ENCODE results near the gene AP3B2. TPM values are rescaled to one million over a fixed set of nuclear protein-coding genes. Genes with fewer than 3 reads are reported as not detected.

Gene AP3B2
- total and polyA plus RNA-seq, 2 donors (not counting 1 experiment from before 2014, with no cell fraction given), result 0.09 to 0.17 TPM

DNA sequence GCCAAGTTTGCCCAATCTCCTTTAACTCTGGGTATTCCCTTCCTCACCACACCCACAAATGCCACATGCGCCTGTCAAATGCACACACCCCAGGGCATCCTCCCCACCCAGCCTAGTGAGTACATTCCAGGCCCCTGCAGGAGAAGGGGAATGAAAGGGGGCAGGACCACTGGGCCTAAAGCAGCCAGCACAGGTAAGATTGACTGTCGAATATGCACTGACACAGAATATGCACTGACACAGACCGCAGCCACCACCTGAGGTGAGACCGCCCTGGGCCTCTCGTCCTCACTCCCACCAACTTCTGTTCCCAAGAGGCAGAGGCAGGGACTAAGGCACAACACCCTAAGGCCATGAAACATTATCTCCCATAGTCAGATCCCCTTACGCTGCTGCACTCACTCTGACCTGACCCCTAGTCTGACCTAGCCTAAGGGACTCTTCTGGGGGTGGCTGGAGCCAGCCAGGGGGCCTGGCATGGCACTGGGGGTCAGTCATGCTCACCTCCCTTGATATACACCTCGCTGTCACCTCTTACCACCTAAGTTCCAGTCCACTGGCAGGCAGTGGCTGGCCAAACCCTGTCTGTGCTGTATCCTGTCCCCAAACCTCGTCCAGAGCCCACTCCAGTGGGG is 10.8 kb downstream of the AP3B2 start:
- Histone ChIP-seq H3K4me2 (ENCODE audit: extremely low read depth, insufficient read depth, low read length) (no peak overlapping the region), H3K4me1 (ENCODE audit: control insufficient read depth, extremely low read depth, insufficient read depth, low read length) (no peaks in the 10 kb centered on the region), H3K27ac (ENCODE audit: insufficient read depth, low read length) (no peak overlapping the region), H3K36me3 (ENCODE audit: control insufficient read depth, insufficient read depth, low read length) (no peaks in the 10 kb centered on the region), H4K20me1 (ENCODE audit: control insufficient read depth, extremely low read depth, insufficient read depth, low read length) (no peaks in the 10 kb centered on the region), H3K9me3 (ENCODE audit: control insufficient read depth, insufficient read depth, low read depth, low read length) (no peaks in the 10 kb centered on the region), H3K9ac (ENCODE audit: insufficient read depth, low read length) (no peak overlapping the region), H2AFZ (ENCODE audit: low read length) (no peak overlapping the region), H3K79me2 (ENCODE audit: control insufficient read depth, insufficient read depth, low read length) (no peaks in the 10 kb centered on the region), H3K4me3 (replicated peaks in 1 of 4; ENCODE audit: control extremely low read depth in 1 of 4, insufficient read depth in 1 of 4, low read depth in 3 of 4, low read length in 4 of 4) (no peak overlapping the region), H3K27me3 (ENCODE audit: control insufficient read depth, insufficient read depth, low read length) (no peaks in the 10 kb centered on the region)
- no peak for TF ChIP-seq EZH2 (IDR thresholded peaks at IDR 0.05; ENCODE audit: low read length, missing control alignments)
- TF ChIP-seq, protein P1, sequence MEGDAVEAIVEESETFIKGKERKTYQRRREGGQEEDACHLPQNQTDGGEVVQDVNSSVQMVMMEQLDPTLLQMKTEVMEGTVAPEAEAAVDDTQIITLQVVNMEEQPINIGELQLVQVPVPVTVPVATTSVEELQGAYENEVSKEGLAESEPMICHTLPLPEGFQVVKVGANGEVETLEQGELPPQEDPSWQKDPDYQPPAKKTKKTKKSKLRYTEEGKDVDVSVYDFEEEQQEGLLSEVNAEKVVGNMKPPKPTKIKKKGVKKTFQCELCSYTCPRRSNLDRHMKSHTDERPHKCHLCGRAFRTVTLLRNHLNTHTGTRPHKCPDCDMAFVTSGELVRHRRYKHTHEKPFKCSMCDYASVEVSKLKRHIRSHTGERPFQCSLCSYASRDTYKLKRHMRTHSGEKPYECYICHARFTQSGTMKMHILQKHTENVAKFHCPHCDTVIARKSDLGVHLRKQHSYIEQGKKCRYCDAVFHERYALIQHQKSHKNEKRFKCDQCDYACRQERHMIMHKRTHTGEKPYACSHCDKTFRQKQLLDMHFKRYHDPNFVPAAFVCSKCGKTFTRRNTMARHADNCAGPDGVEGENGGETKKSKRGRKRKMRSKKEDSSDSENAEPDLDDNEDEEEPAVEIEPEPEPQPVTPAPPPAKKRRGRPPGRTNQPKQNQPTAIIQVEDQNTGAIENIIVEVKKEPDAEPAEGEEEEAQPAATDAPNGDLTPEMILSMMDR (conservative IDR thresholded peaks at IDR 0.05 in 1 of 2, IDR thresholded peaks at IDR 0.05 in 1 of 2; ENCODE audit: low read depth in 1 of 2, low read length in 2 of 2), result no peak
- DNase-seq (ENCODE audit: low read depth in 2 of 2), result no peak

DNA sequence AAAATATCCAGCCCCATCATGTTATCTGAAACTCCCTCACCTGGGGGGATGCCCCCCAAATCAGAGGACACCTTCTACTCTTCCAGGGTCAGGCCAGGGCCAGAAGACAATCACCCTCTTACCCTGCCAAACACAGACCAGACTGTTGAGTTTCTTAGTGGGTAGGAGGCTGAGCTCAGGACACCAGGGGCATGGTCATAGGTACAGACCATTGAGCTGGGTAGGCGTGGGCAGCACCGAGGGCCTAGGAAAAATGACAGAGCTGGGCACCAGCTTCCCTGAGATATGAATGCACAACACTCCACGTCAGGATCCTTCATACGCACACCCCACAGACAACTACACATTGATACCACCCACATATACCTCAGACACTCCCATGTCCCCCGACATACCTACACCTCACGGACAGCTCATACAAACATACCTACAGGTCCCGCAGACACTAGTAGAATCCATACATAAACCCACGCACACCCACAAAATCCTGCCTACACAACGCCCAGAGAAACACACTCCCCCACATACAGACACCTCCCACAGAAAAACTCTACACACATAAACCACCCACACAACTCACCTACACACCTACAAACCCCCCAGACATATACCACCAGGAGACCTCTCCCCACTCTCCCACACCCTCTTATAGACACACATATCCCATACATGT is 11.8 kb downstream of the AP3B2 start:
- no peak overlapping the region for H3K4me2 ChIP-seq (ENCODE audit: extremely low read depth, insufficient read depth, low read length)
- no peak overlapping the region for H2AFZ ChIP-seq (ENCODE audit: low read length)
- no peak for DNase-seq (ENCODE audit: low read depth in 2 of 2)
- no peaks in the 10 kb centered on the region for H3K79me2 ChIP-seq (ENCODE audit: control insufficient read depth, insufficient read depth, low read length)
- no peak overlapping the region for H3K9ac ChIP-seq (ENCODE audit: insufficient read depth, low read length)
- TF ChIP-seq, protein P1 (conservative IDR thresholded peaks at IDR 0.05 in 1 of 2, IDR thresholded peaks at IDR 0.05 in 1 of 2; ENCODE audit: low read depth in 1 of 2, low read length in 2 of 2), result no peak
- no peak for TF ChIP-seq EZH2 (IDR thresholded peaks at IDR 0.05; ENCODE audit: low read length, missing control alignments)
- no peaks in the 10 kb centered on the region for H3K36me3 ChIP-seq (ENCODE audit: control insufficient read depth, insufficient read depth, low read length)
- H3K4me3 ChIP-seq (replicated peaks in 1 of 4; ENCODE audit: control extremely low read depth in 1 of 4, insufficient read depth in 1 of 4, low read depth in 3 of 4, low read length in 4 of 4), result no peak overlapping the region
- no peaks in the 10 kb centered on the region for H3K27me3 ChIP-seq (ENCODE audit: control insufficient read depth, insufficient read depth, low read length)
- no peaks in the 10 kb centered on the region for H3K9me3 ChIP-seq (ENCODE audit: control insufficient read depth, insufficient read depth, low read depth, low read length)
- H3K27ac ChIP-seq (ENCODE audit: insufficient read depth, low read length), result no peak overlapping the region
- H3K4me1 ChIP-seq (ENCODE audit: control insufficient read depth, extremely low read depth, insufficient read depth, low read length), result no peaks in the 10 kb centered on the region
- H4K20me1 ChIP-seq (ENCODE audit: control insufficient read depth, extremely low read depth, insufficient read depth, low read length), result no peaks in the 10 kb centered on the region

DNA sequence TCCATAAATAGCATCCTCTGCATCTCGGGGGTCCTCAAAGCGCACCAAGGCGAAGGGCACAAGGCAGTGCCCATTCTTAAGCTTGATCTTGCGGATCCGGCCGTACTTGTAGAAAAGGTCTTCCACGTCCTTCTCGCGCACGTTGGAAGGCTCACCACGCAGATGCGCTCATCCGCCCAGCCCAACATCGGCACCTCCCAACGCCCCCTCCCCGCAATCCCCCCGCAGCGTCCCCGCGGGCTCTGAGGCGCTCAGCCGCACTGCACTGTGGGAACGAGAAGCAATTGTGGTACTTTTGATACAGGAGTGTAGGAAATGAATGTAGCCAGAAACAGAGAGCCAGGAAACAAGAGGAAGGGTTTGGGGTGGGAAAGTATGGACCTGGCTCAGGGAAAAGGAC is 17.5 kb downstream of the AP3B2 start:
- no peaks in the 10 kb centered on the region for H3K36me3 ChIP-seq (ENCODE audit: control insufficient read depth, insufficient read depth, low read length)
- no peaks in the 10 kb centered on the region for H3K27me3 ChIP-seq (ENCODE audit: control insufficient read depth, insufficient read depth, low read length)
- no peak overlapping the region for H3K4me2 ChIP-seq (ENCODE audit: extremely low read depth, insufficient read depth, low read length)
- H3K4me1 ChIP-seq (ENCODE audit: control insufficient read depth, extremely low read depth, insufficient read depth, low read length), result no peaks in the 10 kb centered on the region
- no peak for TF ChIP-seq EZH2 (IDR thresholded peaks at IDR 0.05; ENCODE audit: low read length, missing control alignments)
- TF ChIP-seq, protein P1 (conservative IDR thresholded peaks at IDR 0.05 in 1 of 2, IDR thresholded peaks at IDR 0.05 in 1 of 2; ENCODE audit: low read depth in 1 of 2, low read length in 2 of 2), result no peak
- no peaks in the 10 kb centered on the region for H3K9me3 ChIP-seq (ENCODE audit: control insufficient read depth, insufficient read depth, low read depth, low read length)
- no peak for DNase-seq (ENCODE audit: low read depth in 2 of 2)
- H3K9ac ChIP-seq (ENCODE audit: insufficient read depth, low read length), result no peak overlapping the region
- no peaks in the 10 kb centered on the region for H3K79me2 ChIP-seq (ENCODE audit: control insufficient read depth, insufficient read depth, low read length)
- no peak overlapping the region for H2AFZ ChIP-seq (ENCODE audit: low read length)
- no peak overlapping the region for H3K27ac ChIP-seq (ENCODE audit: insufficient read depth, low read length)
- H3K4me3 ChIP-seq (replicated peaks in 1 of 4; ENCODE audit: control extremely low read depth in 1 of 4, insufficient read depth in 1 of 4, low read depth in 3 of 4, low read length in 4 of 4), result no peak overlapping the region
- H4K20me1 ChIP-seq (ENCODE audit: control insufficient read depth, extremely low read depth, insufficient read depth, low read length), result no peaks in the 10 kb centered on the region
